MCF 10A (cell line): ENCODE measurements around the gene BIN1. TPM values are rescaled to one million over a fixed set of nuclear protein-coding genes. Genes with fewer than 3 reads are reported as not detected.

Source experiments
- BruUV-seq: library from RNA; stranded (reverse); fragments of 400-500 nt; replicated peaks from 2 replicates; lab custom pipeline; 2021; lab: Mats Ljungman, UMichigan
- CTCF ChIA-PET: fragments of 300-600 bp; sonication (Branson Sonifier 250); formaldehyde crosslinking; extraction: SDS; loops from one replicate; lab custom pipeline; 2021; ENCODE audit warnings: antibody characterized with exemption, inconsistent platforms; lab: Yijun Ruan, JAX
- POLR2A ChIA-PET: fragments of 300-600, 350-650 bp; sonication (Branson Sonifier 250); formaldehyde crosslinking; extraction: SDS; loops from one replicate; lab custom pipeline; 2020; ENCODE audit warnings: antibody characterized with exemption, inconsistent platforms; lab: Yijun Ruan, JAX
- DNase-seq: peaks from one replicate; pipeline ENCODE4 v3.0.0-alpha.2; 2018; ENCODE audit not compliant: unreplicated experiment
- H3K27ac Mint-ChIP-seq: one replicate; pipeline ENCODE4 v1.8.0; 2022; ENCODE audit warnings: mild to moderate bottlenecking, low read depth, mixed read lengths; ENCODE audit not compliant: unreplicated experiment
- H3K27me3 Mint-ChIP-seq: one replicate; pipeline ENCODE4 v1.8.0; 2022; ENCODE audit warnings: mixed read lengths; ENCODE audit not compliant: insufficient read depth, unreplicated experiment
- H3K36me3 Mint-ChIP-seq: one replicate; pipeline ENCODE4 v1.8.0; 2022; ENCODE audit warnings: mild to moderate bottlenecking, moderate library complexity, mixed read lengths; ENCODE audit not compliant: insufficient read depth, unreplicated experiment
- H3K4me1 Mint-ChIP-seq: one replicate; pipeline ENCODE4 v1.8.0; 2022; ENCODE audit warnings: mixed read lengths; ENCODE audit not compliant: insufficient read depth, unreplicated experiment
- H3K4me3 Mint-ChIP-seq: one replicate; pipeline ENCODE4 v1.8.0; 2022; ENCODE audit warnings: mild to moderate bottlenecking, moderate library complexity, mixed read lengths; ENCODE audit not compliant: unreplicated experiment
- H3K9me3 Mint-ChIP-seq: one replicate; pipeline ENCODE4 v1.8.0; 2022; ENCODE audit warnings: mixed read lengths; ENCODE audit not compliant: unreplicated experiment
- intact Hi-C: fragments of 100-400 bp; cut with micrococcal nuclease; formaldehyde crosslinking; loops from 2 replicates; pipeline ENCODE4 v1.14.1; 2022
- total RNA-seq: library from RNA; stranded (reverse); gene quantifications from 2 replicates; pipeline ENCODE4 v1.2.3, GENCODE V29; 2022
- TF ChIP-seq, protein P1 (sequence below): fragments of 200-600 bp; IDR thresholded peaks from one replicate; pipeline ENCODE4 v1.8.0; 2022; ENCODE audit warnings: antibody characterized with exemption, mild to moderate bottlenecking; ENCODE audit not compliant: unreplicated experiment

The BIN1 gene
- total RNA-seq, 1 experiment from 2014 or later, result 29.6 TPM

DNA sequence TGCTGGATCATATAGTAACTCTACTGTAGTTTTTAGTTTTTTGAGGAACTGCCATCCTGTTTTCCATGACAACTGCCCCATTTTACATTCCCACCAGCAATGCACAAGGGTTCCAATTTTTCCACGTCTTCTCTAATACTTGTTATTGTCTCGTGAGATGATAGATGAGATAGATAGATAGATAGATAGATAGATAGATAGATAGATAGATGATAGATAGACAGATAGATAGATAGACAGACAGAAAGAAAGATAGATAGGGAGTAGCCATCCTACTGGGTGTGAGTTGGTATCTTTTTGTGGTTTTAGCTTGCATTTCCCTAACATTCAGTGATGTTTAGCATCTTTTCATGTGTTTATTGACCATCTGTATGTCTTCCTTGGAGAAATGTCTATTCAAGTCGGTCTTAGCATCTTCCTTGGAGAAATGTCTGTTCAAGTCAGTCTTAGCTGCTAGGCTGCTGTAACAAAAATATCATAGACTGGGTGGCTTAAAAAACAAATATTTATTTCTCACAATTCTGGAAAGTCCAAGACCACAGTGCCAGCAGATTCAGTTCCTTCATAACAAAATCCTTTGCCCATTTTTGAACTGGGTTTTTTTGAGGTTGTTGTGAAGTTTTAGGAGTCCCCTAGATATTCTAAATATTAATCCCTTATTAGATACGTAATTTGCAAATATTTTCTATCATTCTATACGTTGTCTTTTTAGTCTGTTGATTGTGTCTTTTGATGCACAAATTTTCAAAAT is 98.5 kb downstream of the BIN1 start:
- intact Hi-C loops, result no loop called here

DNA sequence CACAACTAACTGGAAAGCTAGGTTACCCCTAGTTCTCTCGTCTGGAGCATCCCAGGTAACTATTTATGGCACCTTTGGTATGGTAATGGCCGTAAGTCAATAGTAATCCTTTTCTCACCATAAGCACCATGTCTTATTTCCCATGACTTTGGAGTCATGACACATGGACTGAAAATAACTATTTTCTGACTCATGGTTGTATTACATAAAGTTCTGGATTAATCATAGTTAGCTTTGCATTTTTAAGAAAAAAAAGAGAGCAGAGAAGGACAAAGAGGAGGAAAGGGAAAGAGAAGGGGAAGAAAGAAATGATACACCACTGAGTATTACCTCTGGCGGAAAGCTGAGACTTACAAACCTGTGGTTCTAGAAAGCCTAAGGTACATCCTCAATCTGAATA is 99.3 kb downstream of the BIN1 start:
- Mint-ChIP-seq H3K27me3 (no peaks in the 10 kb centered on the region), H3K9me3 (no peaks in the 10 kb centered on the region), H3K27ac (no peak overlapping the region), H3K4me1 (peaks cover 6% of the 10 kb centered on the region), H3K4me3 (no peak overlapping the region), H3K36me3 (no peaks in the 10 kb centered on the region)
- peak; percentile 61 for DNase-seq
- intact Hi-C loops, result no loop called here
- CTCF ChIA-PET, result interaction anchor here (0.6 kb wide), 2 partner anchors 43 to 49 kb away, joined by 3 read pairs; no protein-coding TSS in a partner anchor
- no TSS peak for BruUV-seq
- POLR2A ChIA-PET, result no interaction called here
- TF ChIP-seq, protein P1, sequence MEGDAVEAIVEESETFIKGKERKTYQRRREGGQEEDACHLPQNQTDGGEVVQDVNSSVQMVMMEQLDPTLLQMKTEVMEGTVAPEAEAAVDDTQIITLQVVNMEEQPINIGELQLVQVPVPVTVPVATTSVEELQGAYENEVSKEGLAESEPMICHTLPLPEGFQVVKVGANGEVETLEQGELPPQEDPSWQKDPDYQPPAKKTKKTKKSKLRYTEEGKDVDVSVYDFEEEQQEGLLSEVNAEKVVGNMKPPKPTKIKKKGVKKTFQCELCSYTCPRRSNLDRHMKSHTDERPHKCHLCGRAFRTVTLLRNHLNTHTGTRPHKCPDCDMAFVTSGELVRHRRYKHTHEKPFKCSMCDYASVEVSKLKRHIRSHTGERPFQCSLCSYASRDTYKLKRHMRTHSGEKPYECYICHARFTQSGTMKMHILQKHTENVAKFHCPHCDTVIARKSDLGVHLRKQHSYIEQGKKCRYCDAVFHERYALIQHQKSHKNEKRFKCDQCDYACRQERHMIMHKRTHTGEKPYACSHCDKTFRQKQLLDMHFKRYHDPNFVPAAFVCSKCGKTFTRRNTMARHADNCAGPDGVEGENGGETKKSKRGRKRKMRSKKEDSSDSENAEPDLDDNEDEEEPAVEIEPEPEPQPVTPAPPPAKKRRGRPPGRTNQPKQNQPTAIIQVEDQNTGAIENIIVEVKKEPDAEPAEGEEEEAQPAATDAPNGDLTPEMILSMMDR, result no peak

More for the DNA sequence above, 98.5 kb downstream of the BIN1 start:
- no peak for DNase-seq
- TF ChIP-seq, protein P1, result no peak
- BruUV-seq, result no TSS peak
- Mint-ChIP-seq H3K9me3 (no peaks in the 10 kb centered on the region), H3K36me3 (no peaks in the 10 kb centered on the region), H3K27ac (no peak overlapping the region), H3K27me3 (no peaks in the 10 kb centered on the region), H3K4me1 (peaks cover 13% of the 10 kb centered on the region), H3K4me3 (no peak overlapping the region)
- ChIA-PET CTCF (interaction anchor here (0.6 to 0.7 kb wide), 2 partner anchors 42 to 71 kb away, joined by 3 to 4 read pairs; no protein-coding TSS in a partner anchor), POLR2A (no interaction called here)

GRCh38 chr2:127006962-127007361 is 100.0 kb downstream of the BIN1 start:
- DNase-seq, result no peak
- TF ChIP-seq, protein P1, result no peak
- ChIA-PET CTCF (no interaction called here), POLR2A (no interaction called here)
- Mint-ChIP-seq H3K4me3 (no peak overlapping the region), H3K4me1 (peaks cover 6% of the 10 kb centered on the region), H3K27me3 (no peaks in the 10 kb centered on the region), H3K36me3 (no peaks in the 10 kb centered on the region), H3K9me3 (no peaks in the 10 kb centered on the region), H3K27ac (no peak overlapping the region)
- BruUV-seq, result no TSS peak
- intact Hi-C loops, result no loop called here

- TF ChIP-seq, protein P1, result no peak
- intact Hi-C loops, result no loop called here
- peaks cover 6% of the 10 kb centered on the region for H3K4me1 Mint-ChIP-seq
- no peaks in the 10 kb centered on the region for H3K9me3 Mint-ChIP-seq
- no peaks in the 10 kb centered on the region for H3K27me3 Mint-ChIP-seq
- no peak overlapping the region for H3K4me3 Mint-ChIP-seq
- POLR2A ChIA-PET, result interaction anchor here (1.1 kb wide), 1 partner anchor 1923 kb away, joined by 3 read pairs; no protein-coding TSS in a partner anchor
- no TSS peak for BruUV-seq
- CTCF ChIA-PET, result no interaction called here
- no peak for DNase-seq
- no peaks in the 10 kb centered on the region for H3K36me3 Mint-ChIP-seq
- no peak overlapping the region for H3K27ac Mint-ChIP-seq
Measured at GRCh38 chr2:127004893-127005600, 101.9 kb downstream of the BIN1 start.
